HG03521 (cell line): ENCODE data around the gene MDGA2.
"Not testable (repeated sequence)": the region's sequence is repeated elsewhere in the genome, so short reads cannot be mapped to it uniquely, and the experiment has no call there.

Experiments
- ATAC-seq: cut with Tn5 transposase; IDR thresholded peaks from one replicate; pipeline ENCODE4 v1.9.1; 2021; ENCODE audit warnings: mild to moderate bottlenecking, moderate library complexity; ENCODE audit not compliant: unreplicated experiment

MDGA2 gene

GRCh38 chr14:46988312-46988711 lies 687.1 kb downstream of the MDGA2 start:
- no peak for ATAC-seq

GRCh38 chr14:46985529-46986380 lies 689.6 kb downstream of the MDGA2 start:
- ATAC-seq = no peak

DNA sequence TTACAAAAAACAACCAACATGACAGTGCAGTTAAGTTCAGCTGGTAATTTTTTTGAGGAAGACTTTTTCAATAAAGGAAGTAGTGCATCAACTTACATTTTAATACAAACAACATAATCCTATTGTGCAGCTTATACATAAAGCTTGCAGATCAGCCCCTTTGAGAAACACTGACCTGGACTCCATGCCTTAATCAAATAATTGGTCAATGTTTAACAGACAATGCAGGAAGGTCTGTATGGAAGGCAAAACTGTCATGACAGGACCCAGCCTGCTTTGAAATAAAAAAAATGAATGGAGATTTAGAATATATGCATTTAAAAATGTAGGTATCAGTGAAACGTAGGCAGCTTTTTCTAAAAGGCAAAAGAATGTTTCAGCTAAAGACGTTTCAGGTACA lies 702.1 kb downstream of the MDGA2 start:
- ATAC-seq = no peak

GRCh38 chr14:46964378-46964777 lies 711.0 kb downstream of the MDGA2 start:
- ATAC-seq = no peak

GRCh38 chr14:46951103-46951502 lies 724.3 kb downstream of the MDGA2 start:
- ATAC-seq = no peak

GRCh38 chr14:46940611-46941010 lies 734.8 kb downstream of the MDGA2 start:
- no peak for ATAC-seq

GRCh38 chr14:46920542-46920941 lies 754.9 kb downstream of the MDGA2 start:
- no peak for ATAC-seq

- not testable (repeated sequence) for ATAC-seq
These were observed 759.9 kb downstream of the MDGA2 start for GRCh38 chr14:46915539-46915938.

- no peak for ATAC-seq
These were observed 772.6 kb downstream of the MDGA2 start for GRCh38 chr14:46902837-46903236.

DNA sequence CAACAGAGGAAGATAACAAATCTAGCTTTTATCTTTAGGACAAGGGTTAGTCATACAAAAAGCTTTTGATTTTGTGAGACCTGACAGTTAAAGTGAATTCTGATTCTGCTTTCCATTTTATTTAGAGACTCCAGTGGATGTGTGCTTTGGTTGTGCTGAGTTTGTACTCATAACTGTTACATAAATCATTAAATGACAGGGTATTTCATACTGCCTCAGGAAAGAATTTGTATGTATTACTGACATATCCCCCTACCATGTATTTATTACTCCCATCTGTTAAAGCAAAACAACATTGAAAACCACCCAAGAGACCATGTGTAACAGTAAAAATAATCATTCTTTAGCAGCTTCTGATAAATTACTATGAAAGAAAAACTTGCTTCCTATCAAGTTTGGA lies 780.9 kb downstream of the MDGA2 start:
- ATAC-seq = no peak

- no peak for ATAC-seq
These were observed 788.3 kb downstream of the MDGA2 start for GRCh38 chr14:46887144-46887543.

DNA sequence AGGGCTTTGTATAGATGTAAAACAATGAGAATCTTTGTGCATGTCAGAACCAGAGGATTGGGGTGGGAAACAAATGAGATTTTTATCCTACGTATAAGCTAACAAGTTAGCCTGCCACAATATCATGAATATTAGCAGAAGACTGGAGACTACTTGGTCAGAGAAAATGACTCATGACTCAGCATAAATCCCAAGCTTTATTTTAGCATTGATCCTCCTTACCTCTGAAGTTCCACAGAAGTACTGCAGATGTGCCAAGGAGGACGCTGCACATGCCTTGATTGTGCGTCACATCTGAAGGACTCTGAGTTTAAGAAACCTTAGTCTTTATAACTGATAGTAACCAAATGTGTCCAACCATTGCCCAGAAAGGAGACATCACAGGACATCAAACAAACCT lies 789.8 kb downstream of the MDGA2 start:
- no peak for ATAC-seq

DNA sequence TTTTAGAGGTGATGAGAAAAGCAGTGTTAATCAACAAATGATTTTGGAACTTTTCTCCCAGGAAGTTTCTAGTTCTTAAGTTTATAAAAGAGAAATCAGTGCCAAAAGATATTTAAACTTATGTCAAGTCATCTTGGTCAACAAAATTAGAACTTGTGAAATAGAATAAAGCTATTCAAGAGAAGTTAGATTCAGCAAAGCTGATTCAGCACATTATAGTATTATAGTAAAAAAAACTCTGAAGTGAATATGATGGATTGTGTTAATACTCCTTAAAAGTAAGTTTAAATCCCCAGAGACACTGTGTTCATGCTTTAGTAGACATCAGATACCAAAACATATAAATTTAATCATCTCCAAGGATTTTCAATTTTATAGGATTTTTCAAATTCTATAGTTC lies 813.7 kb downstream of the MDGA2 start:
- ATAC-seq = no peak

GRCh38 chr14:46840944-46841720 lies 834.3 kb downstream of the MDGA2 start:
- ATAC-seq = no peak

GRCh38 chr14:46820291-46820690 lies 855.1 kb downstream of the MDGA2 start:
- no peak for ATAC-seq

- ATAC-seq = no peak
These were observed 856.3 kb downstream of the MDGA2 start for GRCh38 chr14:46819117-46819516.

- ATAC-seq = no peak
These were observed 857.3 kb downstream of the MDGA2 start for GRCh38 chr14:46818147-46818546.

- ATAC-seq = no peak
These were observed 882.3 kb downstream of the MDGA2 start for GRCh38 chr14:46793144-46793543.
